ENCODE data around the gene E2F7. TPM values are rescaled to one million over a fixed set of nuclear protein-coding genes. Genes with fewer than 3 reads are reported as not detected.

E2F7 gene
- total and polyA plus RNA-seq, 4 donors = 2.4 to 4.0 (median 3.4) TPM

- no peaks in the 10 kb centered on the region for H3K36me3 ChIP-seq (ENCODE audit: control insufficient read depth, insufficient read depth, low read length)
- no peak overlapping the region for H3K27ac ChIP-seq (ENCODE audit: low read depth, low read length)
- DNase-seq (ENCODE audit: low read depth in 4 of 6, low spot score in 6 of 6) = no peak
- no peak overlapping the region for H3K4me3 ChIP-seq (ENCODE audit: low read depth, low read length)
- peaks cover 4% of the 10 kb centered on the region for H3K4me1 ChIP-seq (ENCODE audit: control insufficient read depth, insufficient read depth, low read length)
- no peaks in the 10 kb centered on the region for H3K9me3 ChIP-seq (ENCODE audit: control insufficient read depth, insufficient read depth, low read length)
- no peaks in the 10 kb centered on the region for H3K27me3 ChIP-seq (ENCODE audit: control insufficient read depth, insufficient read depth, low read length)
- 61% methylated on average over 2 of the region's 3 CpGs for WGBS (ENCODE audit: insufficient coverage)
Observed at GRCh38 chr12:77070382-77070781, 5.0 kb upstream of the E2F7 start.

GRCh38 chr12:77064896-77065360 is 441 bp downstream of the E2F7 start:
- peaks cover 9% of the 10 kb centered on the region for H3K4me1 ChIP-seq (ENCODE audit: control insufficient read depth, insufficient read depth, low read length)
- DNase-seq (ENCODE audit: low read depth in 4 of 6, low spot score in 6 of 6) = no peak
- H3K36me3 ChIP-seq (ENCODE audit: control insufficient read depth, insufficient read depth, low read length) = no peaks in the 10 kb centered on the region
- peak overlapping the region; percentile 49 for H3K4me3 ChIP-seq (ENCODE audit: low read depth, low read length)
- WGBS (ENCODE audit: insufficient coverage) = 0% methylated on average over 15 of the region's 24 CpGs
- H3K9me3 ChIP-seq (ENCODE audit: control insufficient read depth, insufficient read depth, low read length) = no peaks in the 10 kb centered on the region
- H3K27ac ChIP-seq (ENCODE audit: low read depth, low read length) = peak overlapping the region; percentile 26
- H3K27me3 ChIP-seq (ENCODE audit: control insufficient read depth, insufficient read depth, low read length) = peaks cover 10% of the 10 kb centered on the region

- no peaks in the 10 kb centered on the region for H3K36me3 ChIP-seq (ENCODE audit: control insufficient read depth, insufficient read depth, low read length)
- H3K4me1 ChIP-seq (ENCODE audit: control insufficient read depth, insufficient read depth, low read length) = peaks cover 9% of the 10 kb centered on the region
- peaks cover 10% of the 10 kb centered on the region for H3K27me3 ChIP-seq (ENCODE audit: control insufficient read depth, insufficient read depth, low read length)
- H3K9me3 ChIP-seq (ENCODE audit: control insufficient read depth, insufficient read depth, low read length) = no peaks in the 10 kb centered on the region
- H3K4me3 ChIP-seq (ENCODE audit: low read depth, low read length) = no peak overlapping the region
- H3K27ac ChIP-seq (ENCODE audit: low read depth, low read length) = no peak overlapping the region
- WGBS (ENCODE audit: insufficient coverage) = 92% methylated on average over 9 of the region's 12 CpGs
- DNase-seq (ENCODE audit: low read depth in 4 of 6, low spot score in 6 of 6) = no peak
Observed at GRCh38 chr12:77062846-77063461, 2.4 kb downstream of the E2F7 start.

- peaks cover 10% of the 10 kb centered on the region for H3K27me3 ChIP-seq (ENCODE audit: control insufficient read depth, insufficient read depth, low read length)
- H3K4me1 ChIP-seq (ENCODE audit: control insufficient read depth, insufficient read depth, low read length) = peaks cover 9% of the 10 kb centered on the region
- no peaks in the 10 kb centered on the region for H3K9me3 ChIP-seq (ENCODE audit: control insufficient read depth, insufficient read depth, low read length)
- no peak overlapping the region for H3K27ac ChIP-seq (ENCODE audit: low read depth, low read length)
- no peak overlapping the region for H3K4me3 ChIP-seq (ENCODE audit: low read depth, low read length)
- WGBS (ENCODE audit: insufficient coverage) = no CpG with 5 or more reads among the region's 1 CpG
- no peak for DNase-seq (ENCODE audit: low read depth in 4 of 6, low spot score in 6 of 6)
- no peaks in the 10 kb centered on the region for H3K36me3 ChIP-seq (ENCODE audit: control insufficient read depth, insufficient read depth, low read length)
Observed at GRCh38 chr12:77062396-77062795, 3.0 kb downstream of the E2F7 start.

GRCh38 chr12:77060883-77061240 is 4.5 kb downstream of the E2F7 start:
- 100% methylated on average over 5 of the region's 5 CpGs for WGBS (ENCODE audit: insufficient coverage)
- no peaks in the 10 kb centered on the region for H3K9me3 ChIP-seq (ENCODE audit: control insufficient read depth, insufficient read depth, low read length)
- no peaks in the 10 kb centered on the region for H3K36me3 ChIP-seq (ENCODE audit: control insufficient read depth, insufficient read depth, low read length)
- no peak for DNase-seq (ENCODE audit: low read depth in 4 of 6, low spot score in 6 of 6)
- H3K27ac ChIP-seq (ENCODE audit: low read depth, low read length) = no peak overlapping the region
- H3K27me3 ChIP-seq (ENCODE audit: control insufficient read depth, insufficient read depth, low read length) = peaks cover 10% of the 10 kb centered on the region
- H3K4me1 ChIP-seq (ENCODE audit: control insufficient read depth, insufficient read depth, low read length) = peaks cover 7% of the 10 kb centered on the region
- H3K4me3 ChIP-seq (ENCODE audit: low read depth, low read length) = no peak overlapping the region

- Histone ChIP-seq H3K27me3 (ENCODE audit: control insufficient read depth, insufficient read depth, low read length) (peaks cover 10% of the 10 kb centered on the region), H3K4me1 (ENCODE audit: control insufficient read depth, insufficient read depth, low read length) (peaks cover 5% of the 10 kb centered on the region), H3K9me3 (ENCODE audit: control insufficient read depth, insufficient read depth, low read length) (no peaks in the 10 kb centered on the region), H3K27ac (ENCODE audit: low read depth, low read length) (no peak overlapping the region), H3K4me3 (ENCODE audit: low read depth, low read length) (no peak overlapping the region), H3K36me3 (ENCODE audit: control insufficient read depth, insufficient read depth, low read length) (no peaks in the 10 kb centered on the region)
- 100% methylated on average over 2 of the region's 3 CpGs for WGBS (ENCODE audit: insufficient coverage)
- no peak for DNase-seq (ENCODE audit: low read depth in 4 of 6, low spot score in 6 of 6)
Observed at GRCh38 chr12:77060136-77060882, 5.1 kb downstream of the E2F7 start.

- 88% methylated on average over 2 of the region's 5 CpGs for WGBS (ENCODE audit: insufficient coverage)
- no peak overlapping the region for H3K27ac ChIP-seq (ENCODE audit: low read depth, low read length)
- H3K4me1 ChIP-seq (ENCODE audit: control insufficient read depth, insufficient read depth, low read length) = no peaks in the 10 kb centered on the region
- peaks cover 8% of the 10 kb centered on the region for H3K27me3 ChIP-seq (ENCODE audit: control insufficient read depth, insufficient read depth, low read length)
- no peaks in the 10 kb centered on the region for H3K36me3 ChIP-seq (ENCODE audit: control insufficient read depth, insufficient read depth, low read length)
- no peak for DNase-seq (ENCODE audit: low read depth in 4 of 6, low spot score in 6 of 6)
- no peak overlapping the region for H3K4me3 ChIP-seq (ENCODE audit: low read depth, low read length)
- no peaks in the 10 kb centered on the region for H3K9me3 ChIP-seq (ENCODE audit: control insufficient read depth, insufficient read depth, low read length)
Observed at GRCh38 chr12:77058740-77059139, 6.6 kb downstream of the E2F7 start.

GRCh38 chr12:77054851-77055250 is 10.5 kb downstream of the E2F7 start:
- no peak overlapping the region for H3K27ac ChIP-seq (ENCODE audit: low read depth, low read length)
- H3K9me3 ChIP-seq (ENCODE audit: control insufficient read depth, insufficient read depth, low read length) = no peaks in the 10 kb centered on the region
- no peak overlapping the region for H3K4me3 ChIP-seq (ENCODE audit: low read depth, low read length)
- no peaks in the 10 kb centered on the region for H3K36me3 ChIP-seq (ENCODE audit: control insufficient read depth, insufficient read depth, low read length)
- H3K27me3 ChIP-seq (ENCODE audit: control insufficient read depth, insufficient read depth, low read length) = no peaks in the 10 kb centered on the region
- no peaks in the 10 kb centered on the region for H3K4me1 ChIP-seq (ENCODE audit: control insufficient read depth, insufficient read depth, low read length)
- 100% methylated on average over 1 of the region's 4 CpGs for WGBS (ENCODE audit: insufficient coverage)
- no peak for DNase-seq (ENCODE audit: low read depth in 4 of 6, low spot score in 6 of 6)

GRCh38 chr12:77053259-77053658 is 12.1 kb downstream of the E2F7 start:
- Histone ChIP-seq H3K27me3 (ENCODE audit: control insufficient read depth, insufficient read depth, low read length) (no peaks in the 10 kb centered on the region), H3K4me3 (ENCODE audit: low read depth, low read length) (no peak overlapping the region), H3K4me1 (ENCODE audit: control insufficient read depth, insufficient read depth, low read length) (no peaks in the 10 kb centered on the region), H3K27ac (ENCODE audit: low read depth, low read length) (no peak overlapping the region), H3K9me3 (ENCODE audit: control insufficient read depth, insufficient read depth, low read length) (no peaks in the 10 kb centered on the region), H3K36me3 (ENCODE audit: control insufficient read depth, insufficient read depth, low read length) (no peaks in the 10 kb centered on the region)
- DNase-seq (ENCODE audit: low read depth in 4 of 6, low spot score in 6 of 6) = no peak
- WGBS (ENCODE audit: insufficient coverage) = no CpG with 5 or more reads among the region's 1 CpG

Data from spinal cord (tissue), 10 donors.